ENCODE data around the gene FAM234B.

- TF ChIP-seq CTCF (IDR thresholded peaks at IDR 0.05) (no peak), EZH2 (IDR thresholded peaks at IDR 0.05; ENCODE audit: borderline replicate concordance, insufficient read depth, low read depth, low read length, poor library complexity, severe bottlenecking) (no peak)
Measured at GRCh38 chr12:13030541-13031291, 13.5 kb upstream of the FAM234B start.
